Astrocyte (in vitro differentiated cells and primary cell): ENCODE measurements around the gene FAAP100. TPM values are rescaled to one million over a fixed set of nuclear protein-coding genes. Genes with fewer than 3 reads are reported as not detected.

Experiments
- DNase-seq: peaks from one replicate; pipeline ENCODE4 v3.0.0-alpha.2; 2010; ENCODE audit warnings: low read depth
- FAIRE-seq: peaks from 2 replicates; lab custom pipeline; 2011; peaks lifted over from hg19 to GRCh38; lab: Jason Lieb, UNC
- H2AFZ ChIP-seq: 2 replicates; pipeline ENCODE4 v1.6.0; 2012; ENCODE audit warnings: low read depth, low read length, inconsistent platforms
- H3K27ac ChIP-seq: 2 replicates; pipeline ENCODE4 v1.5.1; 2011; ENCODE audit warnings: low read depth, low read length, inconsistent platforms
- H3K27me3 ChIP-seq: 2 replicates; pipeline ENCODE4 v1.6.0; 2011; ENCODE audit warnings: low read length, inconsistent platforms; ENCODE audit not compliant: insufficient read depth
- H3K36me3 ChIP-seq: 2 replicates; pipeline ENCODE4 v1.5.1; 2011; ENCODE audit warnings: low read length, inconsistent platforms; ENCODE audit not compliant: insufficient read depth
- H3K4me1 ChIP-seq: 2 replicates; pipeline ENCODE4 v1.5.1; 2011; ENCODE audit warnings: low read length, inconsistent platforms; ENCODE audit not compliant: insufficient read depth
- H3K4me2 ChIP-seq: 2 replicates; pipeline ENCODE4 v1.6.0; 2012; ENCODE audit warnings: low read length, inconsistent platforms
- H3K4me3 ChIP-seq: 2 replicates; pipeline ENCODE4 v1.5.1; 2011; ENCODE audit warnings: low read depth, mild to moderate bottlenecking, low read length, inconsistent platforms; ENCODE audit not compliant: insufficient read depth
- H3K79me2 ChIP-seq: 2 replicates; pipeline ENCODE4 v1.6.0; 2012; ENCODE audit warnings: mild to moderate bottlenecking, low read length, inconsistent platforms; ENCODE audit not compliant: insufficient read depth
- H3K9ac ChIP-seq: 2 replicates; pipeline ENCODE4 v1.6.0; 2012; ENCODE audit warnings: mild to moderate bottlenecking, low read length, inconsistent platforms
- H3K9me3 ChIP-seq: 2 replicates; pipeline ENCODE4 v1.5.1; 2012; ENCODE audit warnings: low read depth, mild to moderate bottlenecking, low read length, inconsistent platforms; ENCODE audit not compliant: insufficient read depth
- H4K20me1 ChIP-seq: 2 replicates; pipeline ENCODE4 v1.6.0; 2012; ENCODE audit warnings: low read length, inconsistent platforms; ENCODE audit not compliant: insufficient read depth
- H3K27ac Mint-ChIP-seq: one replicate; pipeline ENCODE4 v1.8.0; 2021; ENCODE audit warnings: mild to moderate bottlenecking, mixed read lengths; ENCODE audit not compliant: unreplicated experiment
- H3K27me3 Mint-ChIP-seq: one replicate; pipeline ENCODE4 v1.8.0; 2021; ENCODE audit warnings: low read depth, mixed read lengths; ENCODE audit not compliant: unreplicated experiment
- H3K36me3 Mint-ChIP-seq: one replicate; pipeline ENCODE4 v1.8.0; 2021; ENCODE audit warnings: low read depth, mixed read lengths; ENCODE audit not compliant: unreplicated experiment
- H3K4me1 Mint-ChIP-seq: one replicate; pipeline ENCODE4 v1.8.0; 2021; ENCODE audit warnings: low read depth, mixed read lengths; ENCODE audit not compliant: unreplicated experiment
- H3K4me3 Mint-ChIP-seq: one replicate; pipeline ENCODE4 v1.8.0; 2021; ENCODE audit warnings: mild to moderate bottlenecking, moderate library complexity, mixed read lengths; ENCODE audit not compliant: unreplicated experiment
- H3K9me3 Mint-ChIP-seq: one replicate; pipeline ENCODE4 v1.8.0; 2021; ENCODE audit warnings: mild to moderate bottlenecking, mixed read lengths; ENCODE audit not compliant: unreplicated experiment
- EZH2 ChIP-seq: IDR thresholded peaks from 2 replicates; pipeline ENCODE4 v1.6.1; 2012; ENCODE audit warnings: mild to moderate bottlenecking, low read length, inconsistent platforms; ENCODE audit not compliant: insufficient read depth
- total RNA-seq: library from RNA; stranded (reverse); gene quantifications from 2 replicates; pipeline ENCODE4 v1.2.1, GENCODE V29; 2021
- TF ChIP-seq, protein P1 (sequence below): IDR thresholded peaks from 2 replicates; pipeline ENCODE4 v1.5.1; 2011; ENCODE audit warnings: low read depth, mild to moderate bottlenecking, inconsistent platforms, low read length, moderate library complexity; ENCODE audit not compliant: insufficient read depth

FAAP100 gene
- total RNA-seq, 1 donor from 2014 or later = 38.9 TPM

DNA sequence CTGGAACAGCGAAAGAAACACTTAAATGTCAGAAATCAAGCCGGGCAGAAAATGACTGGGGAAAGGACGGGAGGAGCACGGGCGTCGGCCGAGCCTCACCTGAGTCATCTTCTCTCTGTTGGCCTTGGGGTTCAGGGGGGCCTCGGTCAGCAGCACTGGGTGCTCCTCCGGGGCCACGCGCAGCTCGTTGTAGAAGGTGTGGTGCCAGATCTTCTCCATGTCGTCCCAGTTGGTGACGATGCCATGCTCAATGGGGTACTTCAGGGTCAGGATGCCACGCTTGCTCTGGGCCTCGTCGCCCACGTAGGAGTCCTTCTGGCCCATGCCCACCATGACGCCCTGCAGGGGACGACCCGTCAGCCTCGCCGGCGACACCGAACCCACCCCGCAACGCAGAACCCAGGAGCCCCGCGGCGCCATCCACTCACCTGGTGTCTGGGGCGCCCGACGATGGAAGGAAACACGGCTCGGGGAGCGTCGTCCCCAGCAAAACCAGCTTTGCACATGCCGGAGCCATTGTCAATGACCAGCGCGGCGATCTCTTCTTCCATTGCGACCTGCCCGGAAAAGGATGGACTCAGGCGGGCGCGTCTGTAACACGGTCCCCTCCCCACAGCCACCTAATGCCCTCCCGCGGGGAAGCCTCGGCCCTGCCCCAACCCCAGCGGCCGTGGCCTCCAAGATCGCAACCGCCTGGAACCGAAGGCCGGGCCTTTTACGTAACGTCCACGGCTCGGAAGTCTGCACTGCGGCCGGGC, 40.2 kb downstream of the FAAP100 start:
- Mint-ChIP-seq H3K27me3 (no peaks in the 10 kb centered on the region), H3K27ac (peak overlapping the region; percentile 90), H3K36me3 (peaks cover 40% of the 10 kb centered on the region), H3K4me3 (peak overlapping the region; percentile 95), H3K9me3 (no peaks in the 10 kb centered on the region), H3K4me1 (peaks cover 8% of the 10 kb centered on the region)
- H4K20me1 ChIP-seq = peaks cover 63% of the 10 kb centered on the region
- H3K27me3 ChIP-seq = no peaks in the 10 kb centered on the region
- DNase-seq = no peak
- peaks cover 31% of the 10 kb centered on the region for H3K36me3 ChIP-seq
- H3K4me3 ChIP-seq = peak overlapping the region; percentile 98
- TF ChIP-seq, protein P1, sequence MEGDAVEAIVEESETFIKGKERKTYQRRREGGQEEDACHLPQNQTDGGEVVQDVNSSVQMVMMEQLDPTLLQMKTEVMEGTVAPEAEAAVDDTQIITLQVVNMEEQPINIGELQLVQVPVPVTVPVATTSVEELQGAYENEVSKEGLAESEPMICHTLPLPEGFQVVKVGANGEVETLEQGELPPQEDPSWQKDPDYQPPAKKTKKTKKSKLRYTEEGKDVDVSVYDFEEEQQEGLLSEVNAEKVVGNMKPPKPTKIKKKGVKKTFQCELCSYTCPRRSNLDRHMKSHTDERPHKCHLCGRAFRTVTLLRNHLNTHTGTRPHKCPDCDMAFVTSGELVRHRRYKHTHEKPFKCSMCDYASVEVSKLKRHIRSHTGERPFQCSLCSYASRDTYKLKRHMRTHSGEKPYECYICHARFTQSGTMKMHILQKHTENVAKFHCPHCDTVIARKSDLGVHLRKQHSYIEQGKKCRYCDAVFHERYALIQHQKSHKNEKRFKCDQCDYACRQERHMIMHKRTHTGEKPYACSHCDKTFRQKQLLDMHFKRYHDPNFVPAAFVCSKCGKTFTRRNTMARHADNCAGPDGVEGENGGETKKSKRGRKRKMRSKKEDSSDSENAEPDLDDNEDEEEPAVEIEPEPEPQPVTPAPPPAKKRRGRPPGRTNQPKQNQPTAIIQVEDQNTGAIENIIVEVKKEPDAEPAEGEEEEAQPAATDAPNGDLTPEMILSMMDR = no peak
- no peak for TF ChIP-seq EZH2
- H3K9ac ChIP-seq = peak overlapping the region; percentile 88
- peak overlapping the region; percentile 98 for H3K4me2 ChIP-seq
- no peaks in the 10 kb centered on the region for H3K9me3 ChIP-seq
- H2AFZ ChIP-seq = no peak overlapping the region
- H3K79me2 ChIP-seq = peaks cover 79% of the 10 kb centered on the region
- FAIRE-seq = no peak
- peak overlapping the region; percentile 50 for H3K27ac ChIP-seq
- peaks cover 23% of the 10 kb centered on the region for H3K4me1 ChIP-seq

DNA sequence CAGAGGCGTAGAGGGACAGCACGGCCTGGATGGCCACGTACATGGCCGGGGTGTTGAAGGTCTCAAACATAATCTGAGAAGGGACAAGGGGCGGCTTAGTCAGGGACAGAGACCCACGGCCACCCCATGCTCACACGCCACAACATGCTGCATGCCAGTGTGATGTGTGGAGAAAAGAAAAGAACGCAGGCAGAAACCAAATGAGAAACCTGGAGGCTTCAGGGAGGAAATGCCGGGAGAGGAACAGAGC, 40.7 kb downstream of the FAAP100 start:
- no peak overlapping the region for H2AFZ ChIP-seq
- Mint-ChIP-seq H3K27me3 (no peaks in the 10 kb centered on the region), H3K4me3 (peak overlapping the region; percentile 95), H3K27ac (peak overlapping the region; percentile 90), H3K4me1 (peaks cover 6% of the 10 kb centered on the region), H3K36me3 (peaks cover 40% of the 10 kb centered on the region), H3K9me3 (no peaks in the 10 kb centered on the region)
- H3K27me3 ChIP-seq = no peaks in the 10 kb centered on the region
- FAIRE-seq (no peak), DNase-seq (no peak)
- H3K4me1 ChIP-seq = peaks cover 18% of the 10 kb centered on the region
- peaks cover 74% of the 10 kb centered on the region for H3K79me2 ChIP-seq
- TF ChIP-seq, protein P1 = no peak
- TF ChIP-seq EZH2 = no peak
- H4K20me1 ChIP-seq = peaks cover 58% of the 10 kb centered on the region
- H3K4me3 ChIP-seq = peak overlapping the region; percentile 98
- peak overlapping the region; percentile 98 for H3K4me2 ChIP-seq
- H3K27ac ChIP-seq = peak overlapping the region; percentile 50
- peaks cover 31% of the 10 kb centered on the region for H3K36me3 ChIP-seq
- H3K9me3 ChIP-seq = no peaks in the 10 kb centered on the region
- peak overlapping the region; percentile 88 for H3K9ac ChIP-seq
